GM23338 (cell line): ENCODE data around the gene DEDD2. TPM values are rescaled to one million over a fixed set of nuclear protein-coding genes. Genes with fewer than 3 reads are reported as not detected.

ENCODE experiments used
- ATAC-seq: fragments of 200-7000 bp; cut with Tn5 transposase; 3 replicates; pipeline ENCODE4 v1.9.1; 2020
- DNase-seq: peaks from one replicate; pipeline ENCODE4 v3.0.0-alpha.2; 2015; ENCODE audit warnings: low spot score
- H2AFZ ChIP-seq: fragments of 200-600 bp; sonication (generic); 2 replicates; pipeline ENCODE4 v1.8.0; 2016; ENCODE audit warnings: antibody characterized with exemption, mild to moderate bottlenecking, moderate library complexity
- H3F3A ChIP-seq: fragments of 200-600 bp; sonication (generic); replicated peaks from 2 replicates; pipeline ENCODE4 v1.8.0; 2017; ENCODE audit warnings: antibody characterized with exemption, mixed run types, low read depth
- H3K27ac ChIP-seq: fragments of 200-600 bp; sonication (generic); 2 replicates; pipeline ENCODE4 v1.6.1; 2016; ENCODE audit warnings: low read depth
- H3K27me3 ChIP-seq: fragments of 200-600 bp; sonication (generic); 2 replicates; pipeline ENCODE4 v1.8.0; 2016; ENCODE audit warnings: mild to moderate bottlenecking, mixed run types, moderate library complexity; ENCODE audit not compliant: insufficient read depth
- H3K36me3 ChIP-seq: fragments of 200-600 bp; sonication (generic); 2 replicates; pipeline ENCODE4 v1.8.0; 2016; ENCODE audit warnings: mild to moderate bottlenecking; ENCODE audit not compliant: insufficient read depth
- H3K4me1 ChIP-seq: fragments of 200-600 bp; sonication (generic); 2 replicates; pipeline ENCODE4 v1.8.0; 2016; ENCODE audit warnings: mild to moderate bottlenecking, moderate library complexity; ENCODE audit not compliant: insufficient read depth
- H3K4me2 ChIP-seq: fragments of 200-600 bp; sonication (generic); 2 replicates; pipeline ENCODE4 v1.7.1; 2017; ENCODE audit warnings: mixed run types
- H3K4me3 ChIP-seq: fragments of 200-600 bp; sonication (generic); 2 replicates; pipeline ENCODE4 v1.6.1; 2016; ENCODE audit warnings: mixed run types
- H3K79me2 ChIP-seq: fragments of 200-600 bp; sonication (generic); replicated peaks from 2 replicates; pipeline ENCODE4 v1.8.0; 2017; ENCODE audit warnings: mild to moderate bottlenecking; ENCODE audit not compliant: insufficient read depth
- H3K9me2 ChIP-seq: fragments of 200-600 bp; sonication (generic); 2 replicates; pipeline ENCODE4 v1.8.0; 2017; ENCODE audit not compliant: insufficient read depth
- H4K20me1 ChIP-seq: fragments of 200-600 bp; sonication (generic); replicated peaks from 2 replicates; pipeline ENCODE4 v1.8.0; 2017; ENCODE audit warnings: mild to moderate bottlenecking; ENCODE audit not compliant: insufficient read depth
- H3K27ac Mint-ChIP-seq: 2 replicates; pipeline ENCODE4 v1.8.0; 2020; ENCODE audit warnings: inconsistent platforms, mild to moderate bottlenecking, moderate library complexity, mixed read lengths
- H3K27me3 Mint-ChIP-seq: 3 replicates; pipeline ENCODE4 v1.8.0; 2022; ENCODE audit warnings: low read depth, mild to moderate bottlenecking, moderate library complexity, mixed read lengths, inconsistent platforms; ENCODE audit not compliant: insufficient read depth, poor library complexity
- H3K36me3 Mint-ChIP-seq: 3 replicates; pipeline ENCODE4 v1.8.0; 2021; ENCODE audit warnings: low read depth, mild to moderate bottlenecking, inconsistent platforms, moderate library complexity, mixed read lengths
- H3K4me1 Mint-ChIP-seq: 3 replicates; pipeline ENCODE4 v1.8.0; 2020; ENCODE audit warnings: mild to moderate bottlenecking, inconsistent platforms, mixed read lengths
- H3K4me3 Mint-ChIP-seq: 3 replicates; pipeline ENCODE4 v1.8.0; 2021; ENCODE audit warnings: moderate library complexity, mild to moderate bottlenecking, inconsistent platforms, mixed read lengths
- H3K9me3 Mint-ChIP-seq: 3 replicates; pipeline ENCODE4 v1.8.0; 2020; ENCODE audit warnings: moderate library complexity, mild to moderate bottlenecking, inconsistent platforms, mixed read lengths
- CREB1 ChIP-seq: fragments of 250-450 bp; sonication (Bioruptor Pico); IDR thresholded peaks from 2 replicates; pipeline ENCODE4 v1.5.0; 2020; ENCODE audit warnings: low read depth, mild to moderate bottlenecking, moderate library complexity
- EZH2 ChIP-seq: fragments of 200-600 bp; sonication (generic); IDR thresholded peaks from one replicate; pipeline ENCODE4 v1.8.0; 2017; ENCODE audit warnings: antibody characterized with exemption, mild to moderate bottlenecking, low read depth; ENCODE audit not compliant: unreplicated experiment
- EZH2phosphoT487 ChIP-seq: fragments of 200-600 bp; sonication (generic); IDR thresholded peaks from one replicate; pipeline ENCODE4 v1.8.1; 2018; ENCODE audit warnings: antibody characterized with exemption; ENCODE audit not compliant: unreplicated experiment
- JUNB ChIP-seq: IDR thresholded peaks from one replicate; pipeline ENCODE4 v1.6.1; 2016; ENCODE audit warnings: antibody characterized with exemption; ENCODE audit not compliant: unreplicated experiment
- NANOG ChIP-seq: IDR thresholded peaks from 2 replicates; pipeline ENCODE4 v1.6.1; 2016; ENCODE audit warnings: antibody characterized with exemption, borderline replicate concordance
- POLR2AphosphoS5 ChIP-seq: IDR thresholded peaks from 2 replicates; pipeline ENCODE4 v1.6.1; 2016; ENCODE audit warnings: antibody characterized with exemption, low read depth
- STAT1 ChIP-seq: IDR thresholded peaks from one replicate; pipeline ENCODE4 v1.6.1; 2016; ENCODE audit warnings: antibody characterized with exemption; ENCODE audit not compliant: unreplicated experiment
- ZNF331 ChIP-seq: fragments of 250-450 bp; sonication (Bioruptor Pico); IDR thresholded peaks from 2 replicates; pipeline ENCODE4 v1.5.0; 2020; ENCODE audit warnings: low read depth, mild to moderate bottlenecking, moderate library complexity
- polyA plus RNA-seq: library from polyadenylated mRNA; unstranded; fragments of >200 nt; fragmentation: Nextera tagmentation; extraction: Ambion mirVana; gene quantifications from 2 replicates; pipeline ENCODE4 v1.2.1, GENCODE V29; 2016
- total RNA-seq: library from RNA; depleted of rRNA; stranded (reverse); fragments of >200 nt; shearing (Covaris generic); gene quantifications from 2 replicates; pipeline ENCODE4 v1.2.3, GENCODE V29; 2014
- TF ChIP-seq, protein P1 (sequence below): IDR thresholded peaks from one replicate; pipeline ENCODE4 v1.6.1; 2018; ENCODE audit warnings: antibody characterized with exemption; ENCODE audit not compliant: unreplicated experiment
- TF ChIP-seq, protein P2 (sequence below), 2 experiments: fragments of 200-600 bp in 1 of 2; sonication (generic) in 1 of 2; conservative IDR thresholded peaks; 2 replicates each; pipeline versions ENCODE4 v1.5.1 to v1.6.1; 2016 to 2017; ENCODE audit warnings: antibody characterized with exemption in 2 of 2, low read depth in 2 of 2, mild to moderate bottlenecking in 2 of 2, moderate library complexity in 1 of 2
- TF ChIP-seq, protein P3 (sequence below): fragments of 250-450 bp; sonication (Bioruptor Pico); IDR thresholded peaks from 2 replicates; pipeline ENCODE4 v1.5.0; 2020; ENCODE audit warnings: mild to moderate bottlenecking, moderate library complexity

The DEDD2 gene
- total and polyA plus RNA-seq, 2 experiments from 2014 or later, result 23.4 to 63.0 TPM

DNA sequence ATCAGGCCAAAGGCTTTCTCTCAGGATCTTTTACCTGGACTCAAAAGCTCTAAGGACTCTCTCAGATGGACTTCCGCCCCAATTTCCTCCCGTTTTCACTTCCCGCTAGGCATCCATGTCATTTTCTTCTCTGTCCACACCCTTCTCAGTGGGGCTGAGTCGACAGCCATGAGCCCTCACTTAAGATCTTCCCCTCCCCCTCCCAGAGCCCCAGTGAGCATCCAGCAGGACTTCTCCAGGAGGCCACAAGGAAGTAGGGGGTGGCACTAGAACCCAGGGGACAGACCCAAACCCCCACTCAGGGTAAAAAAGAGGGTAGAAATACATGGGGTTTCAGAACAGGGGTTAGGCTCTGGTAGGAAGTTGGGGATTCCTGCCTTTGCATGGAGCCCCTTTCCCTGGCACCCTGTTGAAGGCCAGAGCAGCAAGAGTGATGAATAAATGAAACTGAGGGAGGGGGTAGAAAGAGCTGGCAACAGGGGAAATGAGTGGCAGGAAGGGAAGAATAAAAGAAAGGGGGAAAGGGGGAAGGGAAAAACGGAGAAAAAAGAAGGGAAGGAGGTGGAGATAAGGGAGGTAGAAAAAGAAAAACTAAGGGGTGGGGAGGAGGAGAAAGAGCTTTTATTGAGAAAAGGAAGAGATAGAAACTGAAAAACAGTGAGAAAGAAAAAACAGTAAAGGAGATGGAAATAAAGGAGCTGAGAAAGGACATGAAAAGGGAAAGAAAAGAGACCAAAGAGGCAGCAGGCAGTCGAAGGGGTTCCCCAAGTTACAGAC is 42.3 kb downstream of the DEDD2 start:
- peak overlapping the region; percentile 73 for H3K4me3 Mint-ChIP-seq

DNA sequence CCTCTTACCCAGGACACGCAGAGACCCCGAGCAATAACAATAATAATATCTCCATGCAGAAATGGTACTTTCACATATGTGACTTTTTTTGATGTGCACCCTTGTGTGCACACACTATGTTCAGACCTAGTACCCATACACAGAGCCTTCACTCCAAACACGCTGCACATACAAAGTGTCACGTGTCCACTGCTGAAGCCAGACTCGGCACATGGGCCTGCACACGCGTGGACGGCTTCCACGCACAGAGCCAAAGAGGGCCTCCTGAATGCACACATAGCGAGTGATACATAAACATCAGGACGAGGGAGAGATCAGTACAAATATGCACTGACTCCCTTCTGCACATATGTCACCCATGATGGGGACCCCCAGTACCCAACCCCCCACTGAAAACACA is 43.3 kb downstream of the DEDD2 start:
- H3K4me3 Mint-ChIP-seq, result no peak overlapping the region; the same call in 2 of the 3 replicates
- TF ChIP-seq NANOG (no peak), CREB1 (CRISPR knock-in tag) (no peak), POLR2AphosphoS5 (no peak), EZH2phosphoT487 (no peak), JUNB (no peak), STAT1 (no peak)
- TF ChIP-seq, protein P1, sequence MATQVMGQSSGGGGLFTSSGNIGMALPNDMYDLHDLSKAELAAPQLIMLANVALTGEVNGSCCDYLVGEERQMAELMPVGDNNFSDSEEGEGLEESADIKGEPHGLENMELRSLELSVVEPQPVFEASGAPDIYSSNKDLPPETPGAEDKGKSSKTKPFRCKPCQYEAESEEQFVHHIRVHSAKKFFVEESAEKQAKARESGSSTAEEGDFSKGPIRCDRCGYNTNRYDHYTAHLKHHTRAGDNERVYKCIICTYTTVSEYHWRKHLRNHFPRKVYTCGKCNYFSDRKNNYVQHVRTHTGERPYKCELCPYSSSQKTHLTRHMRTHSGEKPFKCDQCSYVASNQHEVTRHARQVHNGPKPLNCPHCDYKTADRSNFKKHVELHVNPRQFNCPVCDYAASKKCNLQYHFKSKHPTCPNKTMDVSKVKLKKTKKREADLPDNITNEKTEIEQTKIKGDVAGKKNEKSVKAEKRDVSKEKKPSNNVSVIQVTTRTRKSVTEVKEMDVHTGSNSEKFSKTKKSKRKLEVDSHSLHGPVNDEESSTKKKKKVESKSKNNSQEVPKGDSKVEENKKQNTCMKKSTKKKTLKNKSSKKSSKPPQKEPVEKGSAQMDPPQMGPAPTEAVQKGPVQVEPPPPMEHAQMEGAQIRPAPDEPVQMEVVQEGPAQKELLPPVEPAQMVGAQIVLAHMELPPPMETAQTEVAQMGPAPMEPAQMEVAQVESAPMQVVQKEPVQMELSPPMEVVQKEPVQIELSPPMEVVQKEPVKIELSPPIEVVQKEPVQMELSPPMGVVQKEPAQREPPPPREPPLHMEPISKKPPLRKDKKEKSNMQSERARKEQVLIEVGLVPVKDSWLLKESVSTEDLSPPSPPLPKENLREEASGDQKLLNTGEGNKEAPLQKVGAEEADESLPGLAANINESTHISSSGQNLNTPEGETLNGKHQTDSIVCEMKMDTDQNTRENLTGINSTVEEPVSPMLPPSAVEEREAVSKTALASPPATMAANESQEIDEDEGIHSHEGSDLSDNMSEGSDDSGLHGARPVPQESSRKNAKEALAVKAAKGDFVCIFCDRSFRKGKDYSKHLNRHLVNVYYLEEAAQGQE, result no peak
- TF ChIP-seq, protein P2, sequence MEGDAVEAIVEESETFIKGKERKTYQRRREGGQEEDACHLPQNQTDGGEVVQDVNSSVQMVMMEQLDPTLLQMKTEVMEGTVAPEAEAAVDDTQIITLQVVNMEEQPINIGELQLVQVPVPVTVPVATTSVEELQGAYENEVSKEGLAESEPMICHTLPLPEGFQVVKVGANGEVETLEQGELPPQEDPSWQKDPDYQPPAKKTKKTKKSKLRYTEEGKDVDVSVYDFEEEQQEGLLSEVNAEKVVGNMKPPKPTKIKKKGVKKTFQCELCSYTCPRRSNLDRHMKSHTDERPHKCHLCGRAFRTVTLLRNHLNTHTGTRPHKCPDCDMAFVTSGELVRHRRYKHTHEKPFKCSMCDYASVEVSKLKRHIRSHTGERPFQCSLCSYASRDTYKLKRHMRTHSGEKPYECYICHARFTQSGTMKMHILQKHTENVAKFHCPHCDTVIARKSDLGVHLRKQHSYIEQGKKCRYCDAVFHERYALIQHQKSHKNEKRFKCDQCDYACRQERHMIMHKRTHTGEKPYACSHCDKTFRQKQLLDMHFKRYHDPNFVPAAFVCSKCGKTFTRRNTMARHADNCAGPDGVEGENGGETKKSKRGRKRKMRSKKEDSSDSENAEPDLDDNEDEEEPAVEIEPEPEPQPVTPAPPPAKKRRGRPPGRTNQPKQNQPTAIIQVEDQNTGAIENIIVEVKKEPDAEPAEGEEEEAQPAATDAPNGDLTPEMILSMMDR (conservative IDR thresholded peaks at IDR 0.05; ENCODE audit: low read depth in 2 of 2), result no peak
- TF ChIP-seq, protein P3, sequence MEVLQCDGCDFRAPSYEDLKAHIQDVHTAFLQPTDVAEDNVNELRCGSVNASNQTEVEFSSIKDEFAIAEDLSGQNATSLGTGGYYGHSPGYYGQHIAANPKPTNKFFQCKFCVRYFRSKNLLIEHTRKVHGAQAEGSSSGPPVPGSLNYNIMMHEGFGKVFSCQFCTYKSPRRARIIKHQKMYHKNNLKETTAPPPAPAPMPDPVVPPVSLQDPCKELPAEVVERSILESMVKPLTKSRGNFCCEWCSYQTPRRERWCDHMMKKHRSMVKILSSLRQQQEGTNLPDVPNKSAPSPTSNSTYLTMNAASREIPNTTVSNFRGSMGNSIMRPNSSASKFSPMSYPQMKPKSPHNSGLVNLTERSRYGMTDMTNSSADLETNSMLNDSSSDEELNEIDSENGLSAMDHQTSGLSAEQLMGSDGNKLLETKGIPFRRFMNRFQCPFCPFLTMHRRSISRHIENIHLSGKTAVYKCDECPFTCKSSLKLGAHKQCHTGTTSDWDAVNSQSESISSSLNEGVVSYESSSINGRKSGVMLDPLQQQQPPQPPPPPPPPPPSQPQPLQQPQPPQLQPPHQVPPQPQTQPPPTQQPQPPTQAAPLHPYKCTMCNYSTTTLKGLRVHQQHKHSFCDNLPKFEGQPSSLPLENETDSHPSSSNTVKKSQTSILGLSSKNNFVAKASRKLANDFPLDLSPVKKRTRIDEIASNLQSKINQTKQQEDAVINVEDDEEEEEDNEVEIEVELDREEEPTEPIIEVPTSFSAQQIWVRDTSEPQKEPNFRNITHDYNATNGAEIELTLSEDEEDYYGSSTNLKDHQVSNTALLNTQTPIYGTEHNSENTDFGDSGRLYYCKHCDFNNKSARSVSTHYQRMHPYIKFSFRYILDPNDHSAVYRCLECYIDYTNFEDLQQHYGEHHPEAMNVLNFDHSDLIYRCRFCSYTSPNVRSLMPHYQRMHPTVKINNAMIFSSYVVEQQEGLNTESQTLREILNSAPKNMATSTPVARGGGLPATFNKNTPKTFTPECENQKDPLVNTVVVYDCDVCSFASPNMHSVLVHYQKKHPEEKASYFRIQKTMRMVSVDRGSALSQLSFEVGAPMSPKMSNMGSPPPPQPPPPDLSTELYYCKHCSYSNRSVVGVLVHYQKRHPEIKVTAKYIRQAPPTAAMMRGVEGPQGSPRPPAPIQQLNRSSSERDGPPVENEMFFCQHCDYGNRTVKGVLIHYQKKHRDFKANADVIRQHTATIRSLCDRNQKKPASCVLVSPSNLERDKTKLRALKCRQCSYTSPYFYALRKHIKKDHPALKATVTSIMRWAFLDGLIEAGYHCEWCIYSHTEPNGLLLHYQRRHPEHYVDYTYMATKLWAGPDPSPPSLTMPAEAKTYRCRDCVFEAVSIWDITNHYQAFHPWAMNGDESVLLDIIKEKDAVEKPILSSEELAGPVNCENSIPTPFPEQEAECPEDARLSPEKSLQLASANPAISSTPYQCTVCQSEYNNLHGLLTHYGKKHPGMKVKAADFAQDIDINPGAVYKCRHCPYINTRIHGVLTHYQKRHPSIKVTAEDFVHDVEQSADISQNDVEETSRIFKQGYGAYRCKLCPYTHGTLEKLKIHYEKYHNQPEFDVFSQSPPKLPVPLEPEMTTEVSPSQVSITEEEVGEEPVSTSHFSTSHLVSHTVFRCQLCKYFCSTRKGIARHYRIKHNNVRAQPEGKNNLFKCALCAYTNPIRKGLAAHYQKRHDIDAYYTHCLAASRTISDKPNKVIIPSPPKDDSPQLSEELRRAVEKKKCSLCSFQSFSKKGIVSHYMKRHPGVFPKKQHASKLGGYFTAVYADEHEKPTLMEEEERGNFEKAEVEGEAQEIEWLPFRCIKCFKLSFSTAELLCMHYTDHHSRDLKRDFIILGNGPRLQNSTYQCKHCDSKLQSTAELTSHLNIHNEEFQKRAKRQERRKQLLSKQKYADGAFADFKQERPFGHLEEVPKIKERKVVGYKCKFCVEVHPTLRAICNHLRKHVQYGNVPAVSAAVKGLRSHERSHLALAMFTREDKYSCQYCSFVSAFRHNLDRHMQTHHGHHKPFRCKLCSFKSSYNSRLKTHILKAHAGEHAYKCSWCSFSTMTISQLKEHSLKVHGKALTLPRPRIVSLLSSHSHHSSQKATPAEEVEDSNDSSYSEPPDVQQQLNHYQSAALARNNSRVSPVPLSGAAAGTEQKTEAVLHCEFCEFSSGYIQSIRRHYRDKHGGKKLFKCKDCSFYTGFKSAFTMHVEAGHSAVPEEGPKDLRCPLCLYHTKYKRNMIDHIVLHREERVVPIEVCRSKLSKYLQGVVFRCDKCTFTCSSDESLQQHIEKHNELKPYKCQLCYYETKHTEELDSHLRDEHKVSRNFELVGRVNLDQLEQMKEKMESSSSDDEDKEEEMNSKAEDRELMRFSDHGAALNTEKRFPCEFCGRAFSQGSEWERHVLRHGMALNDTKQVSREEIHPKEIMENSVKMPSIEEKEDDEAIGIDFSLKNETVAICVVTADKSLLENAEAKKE, result no peak

More for the DNA sequence above, 42.3 kb downstream of the DEDD2 start:
- TF ChIP-seq EZH2, result peak; percentile 61
- TF ChIP-seq ZNF331, result no peak
- no peaks in the 10 kb centered on the region for H3K9me2 ChIP-seq
- no peak overlapping the region; the same call in 1 of the 2 replicates for H2AFZ ChIP-seq
- peak overlapping the region; percentile 98 for H3K4me2 ChIP-seq
- H3K27me3 ChIP-seq, result peaks cover 72% of the 10 kb centered on the region
- no peak overlapping the region for H3K27ac ChIP-seq
- Mint-ChIP-seq H3K9me3 (no peaks in the 10 kb centered on the region), H3K27me3 (peaks cover 27% of the 10 kb centered on the region), H3K36me3 (no peaks in the 10 kb centered on the region), H3K4me1 (peaks cover 20% of the 10 kb centered on the region), H3K27ac (no peak overlapping the region)
- ATAC-seq (no peak), DNase-seq (peak; percentile 45)
- H4K20me1 ChIP-seq, result peaks cover 15% of the 10 kb centered on the region; the same call in 1 of the 2 replicates
- H3K79me2 ChIP-seq, result no peaks in the 10 kb centered on the region
- peaks cover 16% of the 10 kb centered on the region for H3F3A ChIP-seq
- H3K4me1 ChIP-seq, result peaks cover 18% of the 10 kb centered on the region
- H3K4me3 ChIP-seq, result peak overlapping the region; percentile 78
- no peaks in the 10 kb centered on the region for H3K36me3 ChIP-seq

More for the DNA sequence above, 43.3 kb downstream of the DEDD2 start:
- H3F3A ChIP-seq, result peaks cover 16% of the 10 kb centered on the region
- Mint-ChIP-seq H3K9me3 (no peaks in the 10 kb centered on the region), H3K36me3 (no peaks in the 10 kb centered on the region), H3K27me3 (peaks cover 27% of the 10 kb centered on the region), H3K27ac (no peak overlapping the region), H3K4me1 (peaks cover 20% of the 10 kb centered on the region)
- H4K20me1 ChIP-seq, result peaks cover 15% of the 10 kb centered on the region; the same call in 1 of the 2 replicates
- no peaks in the 10 kb centered on the region for H3K36me3 ChIP-seq
- H3K9me2 ChIP-seq, result no peaks in the 10 kb centered on the region
- DNase-seq (no peak), ATAC-seq (no peak)
- H3K4me3 ChIP-seq, result no peak overlapping the region
- H3K27ac ChIP-seq, result no peak overlapping the region
- no peaks in the 10 kb centered on the region for H3K79me2 ChIP-seq
- peaks cover 18% of the 10 kb centered on the region for H3K4me1 ChIP-seq
- H3K4me2 ChIP-seq, result no peak overlapping the region
- H2AFZ ChIP-seq, result no peak overlapping the region
- H3K27me3 ChIP-seq, result peaks cover 63% of the 10 kb centered on the region
